DOHH2 (cell line): ENCODE data around the gene MAFG.
A peak's percentile ranks its signal among the peaks of the same experiment; 100 is the strongest.

Experiments
- H3F3A ChIP-seq: fragments of 200-600 bp; sonication (generic), shearing (Covaris generic); 2 replicates; pipeline ENCODE4 v1.6.0; 2016; ENCODE audit warnings: antibody characterized with exemption, mild to moderate bottlenecking; ENCODE audit not compliant: control insufficient read depth, insufficient read depth
- H3K27ac ChIP-seq: fragments of 200-600 bp; sonication (generic); 2 replicates; pipeline ENCODE4 v1.5.1; 2014; ENCODE audit warnings: low read depth, mild to moderate bottlenecking, low read length, moderate library complexity
- H3K27me3 ChIP-seq: fragments of 200-600 bp; sonication (generic); 2 replicates; pipeline ENCODE4 v1.6.1; 2014; ENCODE audit warnings: mild to moderate bottlenecking, low read length, mixed read lengths; ENCODE audit not compliant: control insufficient read depth
- H3K36me3 ChIP-seq: fragments of 200-600 bp; sonication (generic); 2 replicates; pipeline ENCODE4 v1.6.1; 2014; ENCODE audit warnings: mild to moderate bottlenecking, low read length, moderate library complexity, mixed read lengths; ENCODE audit not compliant: control insufficient read depth
- H3K4me1 ChIP-seq: fragments of 200-600 bp; sonication (generic); 2 replicates; pipeline ENCODE4 v1.6.1; 2014; ENCODE audit warnings: mild to moderate bottlenecking, low read length, mixed read lengths; ENCODE audit not compliant: control insufficient read depth
- H3K4me2 ChIP-seq: fragments of 200-600 bp; sonication (generic); 2 replicates; pipeline ENCODE4 v1.6.0; 2014; ENCODE audit warnings: mild to moderate bottlenecking, low read length, moderate library complexity
- H3K4me3 ChIP-seq: fragments of 200-600 bp; sonication (generic); 2 replicates; pipeline ENCODE4 v1.5.1; 2014; ENCODE audit warnings: mild to moderate bottlenecking, low read length, mixed read lengths
- H3K79me2 ChIP-seq: fragments of 200-600 bp; sonication (generic); 2 replicates; pipeline ENCODE4 v1.6.1; 2014; ENCODE audit warnings: mild to moderate bottlenecking, low read length, mixed read lengths; ENCODE audit not compliant: control insufficient read depth
- H3K9me2 ChIP-seq: fragments of 200-600 bp; sonication (generic); replicated peaks from 2 replicates; pipeline ENCODE4 v1.6.1; 2014; ENCODE audit warnings: mild to moderate bottlenecking, low read length, mixed read lengths; ENCODE audit not compliant: control insufficient read depth
- H3K9me3 ChIP-seq: fragments of 200-600 bp; sonication (generic); 2 replicates; pipeline ENCODE4 v1.6.1; 2014; ENCODE audit warnings: antibody characterized with exemption, low read length, mixed read lengths; ENCODE audit not compliant: control insufficient read depth, insufficient read depth
- H4K20me1 ChIP-seq: fragments of 200-600 bp; sonication (generic); 2 replicates; pipeline ENCODE4 v1.6.0; 2014; ENCODE audit warnings: low read depth, mild to moderate bottlenecking, antibody characterized with exemption, low read length, moderate library complexity; ENCODE audit not compliant: control insufficient read depth, insufficient read depth
- CTCF ChIP-seq: fragments of 200-600 bp; sonication (generic); IDR thresholded peaks from one replicate; pipeline ENCODE4 v1.5.1; 2014; ENCODE audit warnings: antibody characterized with exemption, mild to moderate bottlenecking, low read depth, low read length; ENCODE audit not compliant: poor library complexity, severe bottlenecking
- EZH2phosphoT487 ChIP-seq: fragments of 200-600 bp; sonication (generic); IDR thresholded peaks from 2 replicates; pipeline ENCODE4 v1.6.1; 2017; ENCODE audit warnings: borderline replicate concordance, mild to moderate bottlenecking, antibody characterized with exemption, low read length, moderate library complexity, mixed read lengths

Gene MAFG

GRCh38 chr17:81927653-81928543, at the start of gene MAFG:
TSS of gene MAFG (minus strand) at chr17:81927735. CDS start at chr17:81923185, 4,550 bp downstream.
- H3F3A ChIP-seq = 0 out of 2 replicates have a peak, but pooled peaks cover 2% of the 10 kb centered on the region
- no peaks in the 10 kb centered on the region; the same call in 1 of the 2 replicates for H3K36me3 ChIP-seq
- peak within 1 kb of the TSS; percentile 88 for H3K4me2 ChIP-seq
- H3K27ac ChIP-seq = peak within 1 kb of the TSS; percentile 61
- H3K9me2 ChIP-seq = no peaks in the 10 kb centered on the region
- H3K79me2 ChIP-seq = peaks cover 42% of the 10 kb centered on the region
- peak within 1 kb of the TSS; percentile 98 for H3K4me3 ChIP-seq
- H3K9me3 ChIP-seq = no peaks in the 10 kb centered on the region
- peaks cover 40% of the 10 kb centered on the region for H3K4me1 ChIP-seq
- peaks cover 4% of the 10 kb centered on the region; the same call in 1 of the 2 replicates for H3K27me3 ChIP-seq
- peaks cover 14% of the 10 kb centered on the region for H4K20me1 ChIP-seq
- TF ChIP-seq EZH2phosphoT487 = no peak
- TF ChIP-seq CTCF = peak; percentile 76

GRCh38 chr17:81976332-81977210, 49.0 kb upstream of the MAFG start:
- Histone ChIP-seq H3K9me2 (no peaks in the 10 kb centered on the region), H3K36me3 (peaks cover 12% of the 10 kb centered on the region; the same call in 1 of the 2 replicates), H3F3A (no peaks in the 10 kb centered on the region; the same call in 1 of the 2 replicates), H3K27ac (peak overlapping the region; percentile 53), H3K79me2 (peaks cover 10% of the 10 kb centered on the region), H3K4me2 (peak overlapping the region; percentile 95), H4K20me1 (no peaks in the 10 kb centered on the region), H3K27me3 (no peaks in the 10 kb centered on the region), H3K9me3 (no peaks in the 10 kb centered on the region; the same call in 1 of the 2 replicates), H3K4me1 (peaks cover 16% of the 10 kb centered on the region), H3K4me3 (peak overlapping the region; percentile 93)
- TF ChIP-seq CTCF (no peak), EZH2phosphoT487 (no peak)

GRCh38 chr17:81973432-81973831, 45.9 kb upstream of the MAFG start:
- Histone ChIP-seq H4K20me1 (no peaks in the 10 kb centered on the region), H3K9me2 (no peaks in the 10 kb centered on the region), H3F3A (no peaks in the 10 kb centered on the region), H3K36me3 (no peaks in the 10 kb centered on the region), H3K4me2 (no peak overlapping the region), H3K27me3 (no peaks in the 10 kb centered on the region), H3K27ac (no peak overlapping the region), H3K79me2 (peaks cover 6% of the 10 kb centered on the region), H3K4me1 (peaks cover 14% of the 10 kb centered on the region), H3K9me3 (no peaks in the 10 kb centered on the region; the same call in 1 of the 2 replicates), H3K4me3 (no peak overlapping the region)
- TF ChIP-seq EZH2phosphoT487 = no peak
- TF ChIP-seq CTCF = no peak
